ENCODE measurements around the gene PRDX5. TPM values are rescaled to one million over a fixed set of nuclear protein-coding genes. Genes with fewer than 3 reads are reported as not detected.

PRDX5 gene
- total and polyA plus RNA-seq, 4 donors, result 66.8 to 201 (median 135) TPM

DNA sequence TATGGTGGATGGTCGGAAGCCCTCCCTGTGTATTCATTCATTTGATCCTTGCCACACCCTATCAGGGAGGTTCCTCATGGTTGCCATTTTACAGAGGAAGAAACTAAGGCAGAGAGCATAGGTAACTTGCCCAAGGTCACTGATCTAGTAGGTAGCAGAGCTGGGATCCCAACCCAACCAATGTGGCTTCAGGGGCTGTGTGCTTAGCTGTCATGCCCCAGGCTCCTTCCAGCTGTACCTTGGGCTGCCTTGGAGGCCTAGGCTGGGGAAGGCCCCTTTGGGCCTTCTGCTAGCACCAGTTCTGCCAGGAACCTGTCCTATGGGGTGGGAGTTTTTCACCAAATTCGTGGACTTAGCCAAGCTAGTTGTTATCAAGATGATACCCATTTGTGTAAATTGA is 42.1 kb upstream of the PRDX5 start:
- no peak overlapping the region for H3K9ac ChIP-seq (ENCODE audit: low read depth in 1 of 2, low read length in 2 of 2)
- no peak overlapping the region for H3K27ac ChIP-seq (ENCODE audit: low read depth in 1 of 2, low read length in 2 of 2)
- no peak for DNase-seq (ENCODE audit: low spot score)
- H3K9me3 ChIP-seq (ENCODE audit: control insufficient read depth in 4 of 4, low read length in 3 of 4), result no peaks in the 10 kb centered on the region
- 88% methylated on average over 2 of the region's 2 CpGs for WGBS
- TF ChIP-seq, protein P1, sequence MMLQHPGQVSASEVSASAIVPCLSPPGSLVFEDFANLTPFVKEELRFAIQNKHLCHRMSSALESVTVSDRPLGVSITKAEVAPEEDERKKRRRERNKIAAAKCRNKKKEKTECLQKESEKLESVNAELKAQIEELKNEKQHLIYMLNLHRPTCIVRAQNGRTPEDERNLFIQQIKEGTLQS (IDR thresholded peaks at IDR 0.05), result no peak
- TF ChIP-seq TAF1 (conservative IDR thresholded peaks at IDR 0.05) (no peak), RXRA (IDR thresholded peaks at IDR 0.05) (no peak), HNF4A (conservative IDR thresholded peaks at IDR 0.05) (no peak), GABPA (IDR thresholded peaks at IDR 0.05 in 1 of 2, conservative IDR thresholded peaks at IDR 0.05 in 1 of 2) (no peak), EGR1 (IDR thresholded peaks at IDR 0.05; ENCODE audit: low read depth in 2 of 2) (no peak), YY1 (IDR thresholded peaks at IDR 0.05) (no peak), RAD21 (IDR thresholded peaks at IDR 0.05) (no peak), JUND (IDR thresholded peaks at IDR 0.05) (no peak), FOXA2 (IDR thresholded peaks at IDR 0.05) (no peak), FOXA1 (IDR thresholded peaks at IDR 0.05) (no peak), HNF4G (IDR thresholded peaks at IDR 0.05) (no peak), SP1 (IDR thresholded peaks at IDR 0.05) (no peak), NR2F2 (IDR thresholded peaks at IDR 0.05) (no peak)
- TF ChIP-seq, protein P2, sequence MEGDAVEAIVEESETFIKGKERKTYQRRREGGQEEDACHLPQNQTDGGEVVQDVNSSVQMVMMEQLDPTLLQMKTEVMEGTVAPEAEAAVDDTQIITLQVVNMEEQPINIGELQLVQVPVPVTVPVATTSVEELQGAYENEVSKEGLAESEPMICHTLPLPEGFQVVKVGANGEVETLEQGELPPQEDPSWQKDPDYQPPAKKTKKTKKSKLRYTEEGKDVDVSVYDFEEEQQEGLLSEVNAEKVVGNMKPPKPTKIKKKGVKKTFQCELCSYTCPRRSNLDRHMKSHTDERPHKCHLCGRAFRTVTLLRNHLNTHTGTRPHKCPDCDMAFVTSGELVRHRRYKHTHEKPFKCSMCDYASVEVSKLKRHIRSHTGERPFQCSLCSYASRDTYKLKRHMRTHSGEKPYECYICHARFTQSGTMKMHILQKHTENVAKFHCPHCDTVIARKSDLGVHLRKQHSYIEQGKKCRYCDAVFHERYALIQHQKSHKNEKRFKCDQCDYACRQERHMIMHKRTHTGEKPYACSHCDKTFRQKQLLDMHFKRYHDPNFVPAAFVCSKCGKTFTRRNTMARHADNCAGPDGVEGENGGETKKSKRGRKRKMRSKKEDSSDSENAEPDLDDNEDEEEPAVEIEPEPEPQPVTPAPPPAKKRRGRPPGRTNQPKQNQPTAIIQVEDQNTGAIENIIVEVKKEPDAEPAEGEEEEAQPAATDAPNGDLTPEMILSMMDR (IDR thresholded peaks at IDR 0.05; ENCODE audit: low read depth, low read length, missing input control), result no peak
- TF ChIP-seq, protein P3, sequence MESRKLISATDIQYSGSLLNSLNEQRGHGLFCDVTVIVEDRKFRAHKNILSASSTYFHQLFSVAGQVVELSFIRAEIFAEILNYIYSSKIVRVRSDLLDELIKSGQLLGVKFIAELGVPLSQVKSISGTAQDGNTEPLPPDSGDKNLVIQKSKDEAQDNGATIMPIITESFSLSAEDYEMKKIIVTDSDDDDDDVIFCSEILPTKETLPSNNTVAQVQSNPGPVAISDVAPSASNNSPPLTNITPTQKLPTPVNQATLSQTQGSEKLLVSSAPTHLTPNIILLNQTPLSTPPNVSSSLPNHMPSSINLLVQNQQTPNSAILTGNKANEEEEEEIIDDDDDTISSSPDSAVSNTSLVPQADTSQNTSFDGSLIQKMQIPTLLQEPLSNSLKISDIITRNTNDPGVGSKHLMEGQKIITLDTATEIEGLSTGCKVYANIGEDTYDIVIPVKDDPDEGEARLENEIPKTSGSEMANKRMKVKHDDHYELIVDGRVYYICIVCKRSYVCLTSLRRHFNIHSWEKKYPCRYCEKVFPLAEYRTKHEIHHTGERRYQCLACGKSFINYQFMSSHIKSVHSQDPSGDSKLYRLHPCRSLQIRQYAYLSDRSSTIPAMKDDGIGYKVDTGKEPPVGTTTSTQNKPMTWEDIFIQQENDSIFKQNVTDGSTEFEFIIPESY (IDR thresholded peaks at IDR 0.05), result no peak
- TF ChIP-seq, protein P4, sequence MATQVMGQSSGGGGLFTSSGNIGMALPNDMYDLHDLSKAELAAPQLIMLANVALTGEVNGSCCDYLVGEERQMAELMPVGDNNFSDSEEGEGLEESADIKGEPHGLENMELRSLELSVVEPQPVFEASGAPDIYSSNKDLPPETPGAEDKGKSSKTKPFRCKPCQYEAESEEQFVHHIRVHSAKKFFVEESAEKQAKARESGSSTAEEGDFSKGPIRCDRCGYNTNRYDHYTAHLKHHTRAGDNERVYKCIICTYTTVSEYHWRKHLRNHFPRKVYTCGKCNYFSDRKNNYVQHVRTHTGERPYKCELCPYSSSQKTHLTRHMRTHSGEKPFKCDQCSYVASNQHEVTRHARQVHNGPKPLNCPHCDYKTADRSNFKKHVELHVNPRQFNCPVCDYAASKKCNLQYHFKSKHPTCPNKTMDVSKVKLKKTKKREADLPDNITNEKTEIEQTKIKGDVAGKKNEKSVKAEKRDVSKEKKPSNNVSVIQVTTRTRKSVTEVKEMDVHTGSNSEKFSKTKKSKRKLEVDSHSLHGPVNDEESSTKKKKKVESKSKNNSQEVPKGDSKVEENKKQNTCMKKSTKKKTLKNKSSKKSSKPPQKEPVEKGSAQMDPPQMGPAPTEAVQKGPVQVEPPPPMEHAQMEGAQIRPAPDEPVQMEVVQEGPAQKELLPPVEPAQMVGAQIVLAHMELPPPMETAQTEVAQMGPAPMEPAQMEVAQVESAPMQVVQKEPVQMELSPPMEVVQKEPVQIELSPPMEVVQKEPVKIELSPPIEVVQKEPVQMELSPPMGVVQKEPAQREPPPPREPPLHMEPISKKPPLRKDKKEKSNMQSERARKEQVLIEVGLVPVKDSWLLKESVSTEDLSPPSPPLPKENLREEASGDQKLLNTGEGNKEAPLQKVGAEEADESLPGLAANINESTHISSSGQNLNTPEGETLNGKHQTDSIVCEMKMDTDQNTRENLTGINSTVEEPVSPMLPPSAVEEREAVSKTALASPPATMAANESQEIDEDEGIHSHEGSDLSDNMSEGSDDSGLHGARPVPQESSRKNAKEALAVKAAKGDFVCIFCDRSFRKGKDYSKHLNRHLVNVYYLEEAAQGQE (IDR thresholded peaks at IDR 0.05), result no peak
- TF ChIP-seq, protein P5, sequence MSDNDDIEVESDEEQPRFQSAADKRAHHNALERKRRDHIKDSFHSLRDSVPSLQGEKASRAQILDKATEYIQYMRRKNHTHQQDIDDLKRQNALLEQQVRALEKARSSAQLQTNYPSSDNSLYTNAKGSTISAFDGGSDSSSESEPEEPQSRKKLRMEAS (IDR thresholded peaks at IDR 0.05), result no peak
- peaks cover 0 to 21% (median 7%) of the 10 kb centered on the region in 4 donors for H3K36me3 ChIP-seq (ENCODE audit: control insufficient read depth in 4 of 4, insufficient read depth in 3 of 4, low read depth in 1 of 4, low read length in 3 of 4)
- H3K27me3 ChIP-seq (ENCODE audit: control insufficient read depth in 4 of 4, insufficient read depth in 4 of 4, low read length in 3 of 4), result no peaks in the 10 kb centered on the region
- no peak overlapping the region for H3K4me3 ChIP-seq (ENCODE audit: low read depth in 1 of 3, low read length in 3 of 3)
- H3K4me1 ChIP-seq (ENCODE audit: control insufficient read depth in 4 of 4, insufficient read depth in 4 of 4, low read length in 3 of 4), result peaks cover 6 to 23% (median 13%) of the 10 kb centered on the region in 4 donors
